GM12873 (cell line): ENCODE measurements around the gene RBM27.

Experiments used
- CTCF ChIP-seq: IDR thresholded peaks from 2 replicates; pipeline ENCODE4 v1.5.1; 2012; ENCODE audit warnings: low read depth, mild to moderate bottlenecking, moderate library complexity, low read length, control low read depth; ENCODE audit not compliant: insufficient read depth; ENCODE audit errors: missing control alignments

The RBM27 gene

GRCh38 chr5:146176805-146177204 lies 26.6 kb upstream of the RBM27 start:
- no peak for TF ChIP-seq CTCF

- TF ChIP-seq CTCF: no peak
Observed at GRCh38 chr5:146179696-146180095, 23.7 kb upstream of the RBM27 start.

GRCh38 chr5:146185161-146185560 lies 18.2 kb upstream of the RBM27 start:
- no peak for TF ChIP-seq CTCF

- TF ChIP-seq CTCF: no peak
Observed at GRCh38 chr5:146188358-146188757, 15.0 kb upstream of the RBM27 start.

GRCh38 chr5:146192571-146193043 lies 10.8 kb upstream of the RBM27 start:
- TF ChIP-seq CTCF: no peak

GRCh38 chr5:146193285-146193684 lies 10.1 kb upstream of the RBM27 start:
- no peak for TF ChIP-seq CTCF

GRCh38 chr5:146196459-146197048 lies 6.9 kb upstream of the RBM27 start:
- no peak for TF ChIP-seq CTCF
